PC-3 (cell line): ENCODE measurements around the gene IL12RB1. TPM values are rescaled to one million over a fixed set of nuclear protein-coding genes. Genes with fewer than 3 reads are reported as not detected.
A peak's percentile ranks its signal among the peaks of the same experiment; 100 is the strongest.

Source experiments
- ATAC-seq: fragments of 200-7000 bp; cut with Tn5 transposase; 2 replicates; pipeline ENCODE4 v1.9.1; 2020; ENCODE audit warnings: mild to moderate bottlenecking, moderate library complexity
- BruUV-seq: library from RNA; stranded (reverse); fragments of 400-500 nt; replicated peaks from 2 replicates; lab custom pipeline; 2021; lab: Mats Ljungman, UMichigan
- CTCF ChIA-PET: fragments of 300-600 bp; sonication (Branson Sonifier 250); formaldehyde crosslinking; loops from one replicate; lab custom pipeline; 2022; ENCODE audit warnings: antibody characterized with exemption; lab: Charles Lee
- POLR2A ChIA-PET: fragments of 300-600 bp; sonication (Branson Sonifier 250); formaldehyde crosslinking; loops from one replicate; lab custom pipeline; 2022; ENCODE audit warnings: antibody characterized with exemption; ENCODE audit not compliant: unreplicated experiment; lab: Charles Lee
- DNase-seq: peaks from one replicate; pipeline ENCODE4 v3.0.0-alpha.2; 2015
- H2AFZ ChIP-seq: fragments of 300-600 bp; sonication (generic); 2 replicates; pipeline ENCODE4 v1.6.0; 2016; ENCODE audit warnings: antibody characterized with exemption, low read length
- H3F3A ChIP-seq: fragments of 300-600 bp; sonication (generic); one replicate; pipeline ENCODE4 v1.6.0; 2017; ENCODE audit warnings: antibody characterized with exemption, low read length, control low read depth, mild to moderate bottlenecking; ENCODE audit not compliant: unreplicated experiment
- H3K27ac ChIP-seq: fragments of 300-600 bp; sonication (generic); 2 replicates; pipeline ENCODE4 v1.5.1; 2016; ENCODE audit warnings: mild to moderate bottlenecking, low read length
- H3K27me3 ChIP-seq: fragments of 300-600 bp; sonication (generic); 2 replicates; pipeline ENCODE4 v1.6.1; 2016; ENCODE audit warnings: low read length, mixed read lengths
- H3K36me3 ChIP-seq: fragments of 300-600 bp; sonication (generic); 2 replicates; pipeline ENCODE4 v1.6.1; 2016; ENCODE audit warnings: low read depth, mixed run types, low read length, mixed read lengths
- H3K4me1 ChIP-seq: fragments of 300-600 bp; sonication (generic); 2 replicates; pipeline ENCODE4 v1.5.1; 2016; ENCODE audit warnings: low read length; ENCODE audit not compliant: insufficient read depth
- H3K4me2 ChIP-seq: fragments of 300-600 bp; sonication (generic); 2 replicates; pipeline ENCODE4 v1.6.0; 2016; ENCODE audit warnings: low read length
- H3K4me3 ChIP-seq: fragments of 300-600 bp; sonication (generic); 2 replicates; pipeline ENCODE4 v1.5.1; 2016; ENCODE audit warnings: mild to moderate bottlenecking, low read length, mixed read lengths
- H3K79me2 ChIP-seq: fragments of 300-600 bp; sonication (generic); 2 replicates; pipeline ENCODE4 v1.6.1; 2017; ENCODE audit warnings: low read length, mixed read lengths
- H3K9ac ChIP-seq: fragments of 300-600 bp; sonication (generic); 2 replicates; pipeline ENCODE4 v1.6.0; 2016; ENCODE audit warnings: mild to moderate bottlenecking, low read length
- H3K9me2 ChIP-seq: fragments of 300-600 bp; sonication (generic); replicated peaks from 2 replicates; pipeline ENCODE4 v1.6.1; 2016; ENCODE audit warnings: mixed run types, low read length, mixed read lengths
- H3K9me3 ChIP-seq: fragments of 300-600 bp; sonication (generic); 2 replicates; pipeline ENCODE4 v1.6.1; 2016; ENCODE audit warnings: low read length, mixed read lengths
- H4K20me1 ChIP-seq: fragments of 300-600 bp; sonication (generic); 2 replicates; pipeline ENCODE4 v1.6.1; 2016; ENCODE audit warnings: low read length, mixed read lengths
- CTCF ChIP-seq: fragments of 300-600 bp; sonication (generic); conservative IDR thresholded peaks from 2 replicates; pipeline ENCODE4 v1.5.1; 2017; ENCODE audit warnings: antibody characterized with exemption, low read depth, mild to moderate bottlenecking, low read length
- EZH2 ChIP-seq: fragments of 300-600 bp; sonication (generic); IDR thresholded peaks from one replicate; pipeline ENCODE4 v1.6.1; 2017; ENCODE audit warnings: antibody characterized with exemption, mild to moderate bottlenecking, low read length; ENCODE audit not compliant: unreplicated experiment
- EZH2phosphoT487 ChIP-seq: fragments of 300-600 bp; sonication (generic); IDR thresholded peaks from 2 replicates; pipeline ENCODE4 v1.6.1; 2018; ENCODE audit warnings: mild to moderate bottlenecking, antibody characterized with exemption, low read length, borderline replicate concordance
- intact Hi-C: fragments of 100-400 bp; cut with micrococcal nuclease; formaldehyde crosslinking; loops from 2 replicates; pipeline ENCODE4 v1.9.0; 2023
- total RNA-seq: library from RNA; depleted of rRNA; stranded (reverse); fragments of >200 nt; gene quantifications from 2 replicates; pipeline ENCODE4 v1.2.3, GENCODE V29; 2014

Gene IL12RB1
- total RNA-seq, 1 experiment from 2014 or later, result not detected

- H3K4me1 ChIP-seq, result peaks cover 8% of the 10 kb centered on the region
- ATAC-seq (peak; percentile 81), DNase-seq (peak; percentile 80)
- no peaks in the 10 kb centered on the region for H3K79me2 ChIP-seq
- peak overlapping the region; percentile 44; the same call in 1 of the 2 replicates for H3K4me3 ChIP-seq
- POLR2A ChIA-PET, result no interaction called here
- no peaks in the 10 kb centered on the region for H3K9me2 ChIP-seq
- H3K9me3 ChIP-seq, result no peaks in the 10 kb centered on the region
- H4K20me1 ChIP-seq, result no peaks in the 10 kb centered on the region
- peak overlapping the region; percentile 68 for H3K4me2 ChIP-seq
- peak; percentile 93 for TF ChIP-seq CTCF
- no peak for TF ChIP-seq EZH2
- intact Hi-C loops, result loop anchor here (1.0 to 5.0 kb wide), 2 partner anchors 51 to 111 kb away; no protein-coding TSS in a partner anchor
- H3K9ac ChIP-seq, result peak overlapping the region; percentile 30
- CTCF ChIA-PET, result no interaction called here
- H3K36me3 ChIP-seq, result no peaks in the 10 kb centered on the region
- no peaks in the 10 kb centered on the region for H3F3A ChIP-seq
- no TSS peak for BruUV-seq
- H2AFZ ChIP-seq, result peak overlapping the region; percentile 73
- H3K27ac ChIP-seq, result no peak overlapping the region
- no peaks in the 10 kb centered on the region for H3K27me3 ChIP-seq
These were observed 28.3 kb downstream of the IL12RB1 start for GRCh38 chr19:18058208-18059009.

- intact Hi-C loops, result loop anchor here (5.0 kb wide), 1 partner anchor 110 kb away; no protein-coding TSS in a partner anchor
- DNase-seq (no peak), ATAC-seq (no peak)
- H4K20me1 ChIP-seq, result no peaks in the 10 kb centered on the region
- H3F3A ChIP-seq, result no peaks in the 10 kb centered on the region
- H3K9ac ChIP-seq, result no peak overlapping the region
- no peaks in the 10 kb centered on the region for H3K27me3 ChIP-seq
- TF ChIP-seq EZH2 (no peak), CTCF (no peak), EZH2phosphoT487 (no peak)
- H3K4me1 ChIP-seq, result peaks cover 8% of the 10 kb centered on the region
- ChIA-PET CTCF (no interaction called here), POLR2A (no interaction called here)
- no peaks in the 10 kb centered on the region for H3K36me3 ChIP-seq
- H3K4me2 ChIP-seq, result no peak overlapping the region
- BruUV-seq, result no TSS peak
- H3K27ac ChIP-seq, result no peak overlapping the region
- H3K9me3 ChIP-seq, result no peaks in the 10 kb centered on the region
- no peaks in the 10 kb centered on the region for H3K79me2 ChIP-seq
- H2AFZ ChIP-seq, result peak overlapping the region; percentile 73; the same call in 1 of the 2 replicates
- no peak overlapping the region for H3K4me3 ChIP-seq
- H3K9me2 ChIP-seq, result no peaks in the 10 kb centered on the region
These were observed 29.2 kb downstream of the IL12RB1 start for GRCh38 chr19:18057557-18057956.

GRCh38 chr19:18055967-18056366 is 30.8 kb downstream of the IL12RB1 start:
- Histone ChIP-seq H3K79me2 (no peaks in the 10 kb centered on the region), H3K9ac (no peak overlapping the region), H3K36me3 (no peaks in the 10 kb centered on the region), H3K27me3 (no peaks in the 10 kb centered on the region), H3K4me2 (no peak overlapping the region), H3F3A (no peaks in the 10 kb centered on the region), H2AFZ (no peak overlapping the region), H4K20me1 (no peaks in the 10 kb centered on the region), H3K27ac (no peak overlapping the region), H3K4me3 (no peak overlapping the region), H3K9me2 (no peaks in the 10 kb centered on the region), H3K4me1 (peaks cover 16% of the 10 kb centered on the region), H3K9me3 (no peaks in the 10 kb centered on the region)
- DNase-seq (no peak), ATAC-seq (no peak)
- BruUV-seq, result no TSS peak
- TF ChIP-seq CTCF (no peak), EZH2 (no peak), EZH2phosphoT487 (no peak)
- intact Hi-C loops, result loop anchor here (5.0 kb wide), 1 partner anchor 109 kb away; no protein-coding TSS in a partner anchor
- ChIA-PET CTCF (interaction anchor here (0.6 kb wide), 1 partner anchor 117 kb away, joined by 3 read pairs; no protein-coding TSS in a partner anchor), POLR2A (no interaction called here)
